DND-41 (cell line): ENCODE data around the gene SNAP29.
"Not testable (repeated sequence)": the region's sequence is repeated elsewhere in the genome, so short reads cannot be mapped to it uniquely, and the experiment has no call there.

ENCODE experiments used
- ATAC-seq: fragments of 200-7000 bp; cut with Tn5 transposase; 3 replicates; pipeline ENCODE4 v1.9.1; 2021; ENCODE audit warnings: low read depth; ENCODE audit not compliant: insufficient read depth
- DNase-seq: peaks from one replicate; pipeline ENCODE4 v3.0.0-alpha.2; 2020
- H2AFZ ChIP-seq: 2 replicates; pipeline ENCODE4 v1.6.0; 2012; ENCODE audit warnings: low read depth, low read length
- H3K27ac ChIP-seq: 2 replicates; pipeline ENCODE4 v1.5.1; 2012; ENCODE audit warnings: low read length, inconsistent platforms
- H3K27me3 ChIP-seq: fragments of 200-600 bp; sonication (generic); 2 replicates; pipeline ENCODE4 v1.6.0; 2012; ENCODE audit warnings: low read length, mild to moderate bottlenecking, inconsistent platforms; ENCODE audit not compliant: insufficient read depth, poor library complexity
- H3K36me3 ChIP-seq: 2 replicates; pipeline ENCODE4 v1.5.1; 2012; ENCODE audit warnings: low read length, inconsistent platforms; ENCODE audit not compliant: insufficient read depth
- H3K4me1 ChIP-seq: 2 replicates; pipeline ENCODE4 v1.5.1; 2012; ENCODE audit warnings: mild to moderate bottlenecking, low read length; ENCODE audit not compliant: insufficient read depth
- H3K4me2 ChIP-seq: 2 replicates; pipeline ENCODE4 v1.6.0; 2012; ENCODE audit warnings: mild to moderate bottlenecking, moderate library complexity, low read length, inconsistent platforms; ENCODE audit not compliant: insufficient read depth
- H3K4me3 ChIP-seq, 2 experiments: fragments of 200-600 bp in 1 of 2; shearing (Covaris generic) in 1 of 2; 2 replicates each; pipeline ENCODE4 v1.5.1; 2012 to 2016; ENCODE audit warnings: inconsistent platforms in 2 of 2, low read length in 2 of 2, mild to moderate bottlenecking in 2 of 2, low read depth in 1 of 2, moderate library complexity in 1 of 2
- H3K79me2 ChIP-seq: 2 replicates; pipeline ENCODE4 v1.6.0; 2012; ENCODE audit warnings: low read length, inconsistent platforms; ENCODE audit not compliant: insufficient read depth
- H3K9ac ChIP-seq: 2 replicates; pipeline ENCODE4 v1.6.0; 2012; ENCODE audit warnings: low read depth, mild to moderate bottlenecking, inconsistent platforms, low read length, moderate library complexity
- H3K9me3 ChIP-seq: 2 replicates; pipeline ENCODE4 v1.5.1; 2012; ENCODE audit warnings: low read length, moderate library complexity, mild to moderate bottlenecking, inconsistent platforms; ENCODE audit not compliant: insufficient read depth, severe bottlenecking
- H4K20me1 ChIP-seq: 2 replicates; pipeline ENCODE4 v1.6.0; 2012; ENCODE audit warnings: low read length; ENCODE audit not compliant: insufficient read depth
- EZH2 ChIP-seq: IDR thresholded peaks from 3 replicates; pipeline ENCODE4 v1.6.1; 2012; ENCODE audit warnings: borderline replicate concordance, low read depth, mild to moderate bottlenecking, moderate library complexity, low read length, inconsistent platforms; ENCODE audit not compliant: severe bottlenecking
- TF ChIP-seq, protein P1 (sequence below): IDR thresholded peaks from 2 replicates; pipeline ENCODE4 v1.5.1; 2012; ENCODE audit warnings: borderline replicate concordance, low read length, moderate library complexity, mild to moderate bottlenecking; ENCODE audit not compliant: poor library complexity, severe bottlenecking; ENCODE audit errors: extremely low read depth

Gene SNAP29

DNA sequence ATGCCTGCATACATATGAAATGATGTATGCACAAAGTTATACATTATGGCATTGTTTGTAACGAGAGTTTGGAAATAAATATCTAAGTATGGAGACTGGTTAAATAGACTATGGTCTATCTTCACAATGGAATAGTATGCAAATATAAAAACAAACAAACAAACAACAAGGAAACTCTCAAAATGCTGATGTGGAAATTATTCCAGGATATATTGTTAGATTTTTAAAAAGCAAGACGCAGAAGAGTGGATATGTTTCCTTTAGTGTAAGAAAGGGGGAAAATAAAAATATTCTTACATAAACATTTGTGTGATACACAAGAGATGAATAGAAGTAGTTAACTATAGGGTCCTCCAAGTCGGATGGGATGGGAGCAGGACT lies 47.6 kb downstream of the SNAP29 start:
- no peak overlapping the region for H3K27ac ChIP-seq
- H3K4me2 ChIP-seq = no peak overlapping the region
- no peak overlapping the region for H2AFZ ChIP-seq
- peaks cover 8% of the 10 kb centered on the region for H3K27me3 ChIP-seq
- no peak for TF ChIP-seq EZH2
- TF ChIP-seq, protein P1, sequence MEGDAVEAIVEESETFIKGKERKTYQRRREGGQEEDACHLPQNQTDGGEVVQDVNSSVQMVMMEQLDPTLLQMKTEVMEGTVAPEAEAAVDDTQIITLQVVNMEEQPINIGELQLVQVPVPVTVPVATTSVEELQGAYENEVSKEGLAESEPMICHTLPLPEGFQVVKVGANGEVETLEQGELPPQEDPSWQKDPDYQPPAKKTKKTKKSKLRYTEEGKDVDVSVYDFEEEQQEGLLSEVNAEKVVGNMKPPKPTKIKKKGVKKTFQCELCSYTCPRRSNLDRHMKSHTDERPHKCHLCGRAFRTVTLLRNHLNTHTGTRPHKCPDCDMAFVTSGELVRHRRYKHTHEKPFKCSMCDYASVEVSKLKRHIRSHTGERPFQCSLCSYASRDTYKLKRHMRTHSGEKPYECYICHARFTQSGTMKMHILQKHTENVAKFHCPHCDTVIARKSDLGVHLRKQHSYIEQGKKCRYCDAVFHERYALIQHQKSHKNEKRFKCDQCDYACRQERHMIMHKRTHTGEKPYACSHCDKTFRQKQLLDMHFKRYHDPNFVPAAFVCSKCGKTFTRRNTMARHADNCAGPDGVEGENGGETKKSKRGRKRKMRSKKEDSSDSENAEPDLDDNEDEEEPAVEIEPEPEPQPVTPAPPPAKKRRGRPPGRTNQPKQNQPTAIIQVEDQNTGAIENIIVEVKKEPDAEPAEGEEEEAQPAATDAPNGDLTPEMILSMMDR = no peak
- no peaks in the 10 kb centered on the region for H4K20me1 ChIP-seq
- no peak overlapping the region for H3K9ac ChIP-seq
- DNase-seq (no peak), ATAC-seq (no peak)
- H3K4me3 ChIP-seq = no peak overlapping the region
- H3K9me3 ChIP-seq = no peaks in the 10 kb centered on the region
- H3K79me2 ChIP-seq = no peaks in the 10 kb centered on the region
- H3K36me3 ChIP-seq = no peaks in the 10 kb centered on the region
- H3K4me1 ChIP-seq = no peaks in the 10 kb centered on the region

DNA sequence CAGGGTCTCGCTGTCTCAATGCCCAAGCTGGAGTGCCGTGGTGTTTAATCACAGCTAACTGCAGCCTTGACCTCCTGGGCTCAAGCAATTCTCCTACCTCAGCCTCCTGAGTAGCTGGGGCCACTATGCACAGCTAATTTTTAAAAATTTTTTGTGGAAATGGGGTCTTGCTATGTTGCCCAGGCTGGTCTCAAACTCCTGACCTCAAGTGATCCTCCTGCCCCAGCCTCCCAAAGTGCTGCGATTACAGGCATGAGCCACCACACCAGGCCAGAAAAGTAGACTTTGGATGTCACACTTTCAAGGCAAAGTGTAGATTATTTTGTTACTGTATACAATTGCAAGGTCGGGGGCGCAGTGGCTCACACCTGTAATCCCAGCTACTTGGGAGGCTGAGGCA lies 49.9 kb downstream of the SNAP29 start:
- not testable (repeated sequence) for H3K27ac ChIP-seq, H2AFZ ChIP-seq, H3K36me3 ChIP-seq, H3K9ac ChIP-seq, H3K9me3 ChIP-seq, DNase-seq, H3K4me2 ChIP-seq, H4K20me1 ChIP-seq, H3K27me3 ChIP-seq, H3K4me3 ChIP-seq, H3K4me1 ChIP-seq, ATAC-seq, H3K79me2 ChIP-seq

DNA sequence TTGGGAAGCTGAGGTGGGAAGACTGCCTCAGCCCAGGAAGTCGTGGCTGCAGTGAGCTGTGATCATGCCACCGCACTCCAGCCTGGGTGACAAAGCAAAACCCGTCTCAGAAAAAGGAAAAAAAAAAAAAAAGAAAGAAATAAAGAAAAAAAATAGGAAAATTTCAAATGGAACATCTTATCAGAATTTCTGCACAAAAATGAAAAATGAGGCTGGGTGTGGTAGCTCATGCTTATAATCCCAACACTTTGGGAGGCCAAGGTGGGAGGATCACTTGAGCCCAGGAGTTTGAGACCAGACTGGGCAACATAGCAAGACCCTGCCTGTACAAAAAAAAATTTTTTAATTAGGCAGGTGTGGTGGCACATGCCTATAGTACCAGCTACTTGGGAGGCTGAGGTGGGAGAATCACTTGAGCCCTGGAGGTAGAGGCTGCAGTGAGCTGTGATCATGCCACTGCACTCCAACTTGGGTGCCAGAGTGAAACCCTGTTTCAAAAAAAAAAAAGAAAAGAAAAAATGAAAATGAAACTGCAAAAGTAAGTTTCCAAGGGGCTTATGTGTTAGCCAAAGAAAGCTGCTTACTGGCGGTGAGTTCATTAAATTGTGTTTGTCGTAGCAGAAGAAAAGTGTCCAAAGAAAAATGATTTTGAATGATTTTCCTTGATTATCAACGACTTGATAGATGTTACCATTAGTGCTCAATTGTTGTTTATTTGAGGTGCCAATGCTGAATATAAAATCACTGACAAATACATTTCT lies 50.9 kb downstream of the SNAP29 start:
- peaks cover 8% of the 10 kb centered on the region for H3K27me3 ChIP-seq
- no peaks in the 10 kb centered on the region for H4K20me1 ChIP-seq
- TF ChIP-seq EZH2 = no peak
- TF ChIP-seq, protein P1 = no peak

DNA sequence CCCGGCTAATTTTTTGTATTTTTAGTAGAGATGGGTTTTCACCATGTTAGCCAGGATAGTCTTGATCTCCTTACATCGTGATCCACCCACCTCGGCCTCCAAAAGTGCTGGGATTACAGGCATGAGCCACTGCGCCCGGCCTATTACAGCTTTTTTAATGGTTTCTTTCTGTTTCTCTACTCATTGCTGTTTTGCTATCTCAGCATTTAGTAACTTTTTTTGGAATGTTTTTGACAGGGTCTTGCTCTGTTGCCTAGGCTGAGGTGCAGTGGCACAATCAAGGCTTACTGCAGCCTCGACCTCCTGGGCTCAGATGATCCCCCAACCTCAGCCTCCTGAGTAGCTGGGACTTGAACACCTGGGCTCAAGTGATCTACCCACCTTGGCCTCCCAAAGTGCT lies 53.7 kb downstream of the SNAP29 start:
- peaks cover 11% of the 10 kb centered on the region for H3K4me1 ChIP-seq
- no peaks in the 10 kb centered on the region for H4K20me1 ChIP-seq
- H3K27ac ChIP-seq = no peak overlapping the region
- no peak overlapping the region for H3K4me2 ChIP-seq
- TF ChIP-seq EZH2 = no peak
- TF ChIP-seq, protein P1 = no peak
- no peak overlapping the region for H3K4me3 ChIP-seq
- no peaks in the 10 kb centered on the region for H3K9me3 ChIP-seq
- no peak for DNase-seq
- no peak overlapping the region for H2AFZ ChIP-seq
- no peaks in the 10 kb centered on the region for H3K36me3 ChIP-seq
- no peak overlapping the region for H3K9ac ChIP-seq
- H3K79me2 ChIP-seq = peaks cover 7% of the 10 kb centered on the region
- no peak for ATAC-seq
- no peaks in the 10 kb centered on the region for H3K27me3 ChIP-seq

More for the DNA sequence above, 50.9 kb downstream of the SNAP29 start:
- DNase-seq (no peak), ATAC-seq (no peak)
- Histone ChIP-seq H3K27ac (no peak overlapping the region), H3K4me3 (no peak overlapping the region), H3K4me1 (no peaks in the 10 kb centered on the region), H3K9ac (no peak overlapping the region), H3K9me3 (no peaks in the 10 kb centered on the region), H3K36me3 (no peaks in the 10 kb centered on the region), H3K79me2 (no peaks in the 10 kb centered on the region), H3K4me2 (no peak overlapping the region), H2AFZ (no peak overlapping the region)
